ENCODE data around the gene TSR1. TPM values are rescaled to one million over a fixed set of nuclear protein-coding genes. Genes with fewer than 3 reads are reported as not detected.

The TSR1 gene
- total and polyA plus RNA-seq, 10 donors = 8.2 to 30.4 (median 19.6) TPM

GRCh38 chr17:2277429-2278170, 58.7 kb downstream of the TSR1 start:
- Histone ChIP-seq H3K9me3 (no peaks in the 10 kb centered on the region), H3K27me3 (replicated peaks in 1 of 7) (no peaks in the 10 kb centered on the region), H3K27ac (no peak overlapping the region), H3K4me1 (peaks cover 0 to 26% (median 5%) of the 10 kb centered on the region in 6 donors), H3K4me3 (no peak overlapping the region), H3K36me3 (peaks cover 0 to 96% (median 52%) of the 10 kb centered on the region in 6 donors)
- no peak for DNase-seq
- TF ChIP-seq POLR2AphosphoS5 (IDR thresholded peaks at IDR 0.05) = no peak
- TF ChIP-seq POLR2A (IDR thresholded peaks at IDR 0.05) = no peak
- no peak for TF ChIP-seq CTCF (IDR thresholded peaks at IDR 0.05 in 8 of 11, conservative IDR thresholded peaks at IDR 0.05 in 3 of 11)
- intact Hi-C loops (cut with DNase I; ENCODE audit: low total_unique reads) = no loop called here
- 94 to 98% (median 96%) methylated on average over 9 of the region's 9 CpGs for WGBS, 5 donors

GRCh38 chr17:2275722-2276121, 60.5 kb downstream of the TSR1 start:
- WGBS, 5 donors = 63 to 83% (median 77%) methylated on average over 1 of the region's 1 CpG
- DNase-seq = no peak
- intact Hi-C loops (cut with DNase I; ENCODE audit: low total_unique reads) = no loop called here

GRCh38 chr17:2274414-2274813, 61.8 kb downstream of the TSR1 start:
- TF ChIP-seq POLR2AphosphoS5 (IDR thresholded peaks at IDR 0.05) (no peak), CTCF (IDR thresholded peaks at IDR 0.05 in 8 of 11, conservative IDR thresholded peaks at IDR 0.05 in 3 of 11) (no peak), POLR2A (IDR thresholded peaks at IDR 0.05) (no peak)
- intact Hi-C loops (cut with DNase I; ENCODE audit: low total_unique reads) = no loop called here
- no peak overlapping the region for H3K27ac ChIP-seq
- no peak overlapping the region for H3K4me3 ChIP-seq
- H3K4me1 ChIP-seq = peaks cover 0 to 38% (median 0%) of the 10 kb centered on the region in 6 donors
- WGBS, 5 donors = 44 to 79% (median 66%) methylated on average over 2 of the region's 2 CpGs
- peaks cover 0 to 96% (median 25%) of the 10 kb centered on the region in 6 donors for H3K36me3 ChIP-seq
- no peaks in the 10 kb centered on the region for H3K27me3 ChIP-seq (replicated peaks in 1 of 7)
- H3K9me3 ChIP-seq = no peaks in the 10 kb centered on the region
- DNase-seq = no peak

More at GRCh38 chr17:2275722-2276121, 60.5 kb downstream of the TSR1 start:
- no peak overlapping the region for H3K27ac ChIP-seq
- peaks cover 0 to 96% (median 38%) of the 10 kb centered on the region in 6 donors for H3K36me3 ChIP-seq
- H3K27me3 ChIP-seq (replicated peaks in 1 of 7) = no peaks in the 10 kb centered on the region
- peaks cover 0 to 31% (median 0%) of the 10 kb centered on the region in 6 donors for H3K4me1 ChIP-seq
- TF ChIP-seq POLR2AphosphoS5 (IDR thresholded peaks at IDR 0.05) (no peak), POLR2A (IDR thresholded peaks at IDR 0.05) (no peak), CTCF (IDR thresholded peaks at IDR 0.05 in 8 of 11, conservative IDR thresholded peaks at IDR 0.05 in 3 of 11) (no peak)
- no peak overlapping the region for H3K4me3 ChIP-seq
- H3K9me3 ChIP-seq = no peaks in the 10 kb centered on the region

Small RNAs within 50 kb of the gene (small RNA-seq; reads per million reads assigned to genes)
- 0 reads per million in 4 donors for gene AC006435.3
- 1,822 to 3,404 (median 2,462) reads per million in 4 donors for gene SNORD91A
- gene SNORD91B = 251 to 370 (median 312) reads per million in 4 donors

Other genes with a start within 250 kb of the TSR1 start
- 10 to 100 TPM; 20.1 to 44.2 (median 34.1) TPM for gene SMG6, start 32.7 kb downstream of the TSR1 start, total RNA-seq
- 10 to 100 TPM in 2 of 3 donors, 1 to 10 TPM in 1; 9.7 to 14.3 (median 12.1) TPM for gene SMG6, start 32.7 kb downstream of the TSR1 start, polyA plus RNA-seq
- 10 to 100 TPM in 2 of 7 donors, 1 to 10 TPM in 5; 4.0 to 16.2 (median 8.3) TPM for gene SRR, start 32.5 kb downstream of the TSR1 start, total RNA-seq
- 1 to 10 TPM; 3.5 to 5.7 (median 4.5) TPM for gene SRR, start 32.5 kb downstream of the TSR1 start, polyA plus RNA-seq
- 10 to 100 TPM; 53.6 to 90.4 (median 68.8) TPM for gene SGSM2, start 1.0 kb upstream of the TSR1 start, total RNA-seq
- gene SGSM2, start 1.0 kb upstream of the TSR1 start, polyA plus RNA-seq = 10 to 100 TPM; 30.7 to 83.8 (median 70.8) TPM
- gene MNT, start 64.6 kb upstream of the TSR1 start, total RNA-seq = 10 to 100 TPM; 18.9 to 38.5 (median 28.8) TPM
- gene MNT, start 64.6 kb upstream of the TSR1 start, polyA plus RNA-seq = 10 to 100 TPM in 1 of 3 donors, 1 to 10 TPM in 2; 2.8 to 11.1 (median 2.8) TPM
- gene METTL16, start 175.4 kb upstream of the TSR1 start, total RNA-seq = 10 to 100 TPM; 20.1 to 38.2 (median 34.6) TPM
- gene METTL16, start 175.4 kb upstream of the TSR1 start, polyA plus RNA-seq = 10 to 100 TPM; 17.1 to 25.4 (median 22.8) TPM

All from spleen (tissue), 11 donors.